PC-3 (cell line): ENCODE measurements around the gene PIP5K1C. TPM values are rescaled to one million over a fixed set of nuclear protein-coding genes. Genes with fewer than 3 reads are reported as not detected.

ENCODE experiments used
- ATAC-seq: fragments of 200-7000 bp; cut with Tn5 transposase; 2 replicates; pipeline ENCODE4 v1.9.1; 2020; ENCODE audit warnings: mild to moderate bottlenecking, moderate library complexity
- BruUV-seq: library from RNA; stranded (reverse); fragments of 400-500 nt; replicated peaks from 2 replicates; lab custom pipeline; 2021; lab: Mats Ljungman, UMichigan
- CTCF ChIA-PET: fragments of 300-600 bp; sonication (Branson Sonifier 250); formaldehyde crosslinking; loops from one replicate; lab custom pipeline; 2022; ENCODE audit warnings: antibody characterized with exemption; lab: Charles Lee
- POLR2A ChIA-PET: fragments of 300-600 bp; sonication (Branson Sonifier 250); formaldehyde crosslinking; loops from one replicate; lab custom pipeline; 2022; ENCODE audit warnings: antibody characterized with exemption; ENCODE audit not compliant: unreplicated experiment; lab: Charles Lee
- DNase-seq: peaks from one replicate; pipeline ENCODE4 v3.0.0-alpha.2; 2015
- H2AFZ ChIP-seq: fragments of 300-600 bp; sonication (generic); 2 replicates; pipeline ENCODE4 v1.6.0; 2016; ENCODE audit warnings: antibody characterized with exemption, low read length
- H3F3A ChIP-seq: fragments of 300-600 bp; sonication (generic); one replicate; pipeline ENCODE4 v1.6.0; 2017; ENCODE audit warnings: antibody characterized with exemption, low read length, control low read depth, mild to moderate bottlenecking; ENCODE audit not compliant: unreplicated experiment
- H3K27ac ChIP-seq: fragments of 300-600 bp; sonication (generic); 2 replicates; pipeline ENCODE4 v1.5.1; 2016; ENCODE audit warnings: mild to moderate bottlenecking, low read length
- H3K27me3 ChIP-seq: fragments of 300-600 bp; sonication (generic); 2 replicates; pipeline ENCODE4 v1.6.1; 2016; ENCODE audit warnings: low read length, mixed read lengths
- H3K36me3 ChIP-seq: fragments of 300-600 bp; sonication (generic); 2 replicates; pipeline ENCODE4 v1.6.1; 2016; ENCODE audit warnings: low read depth, mixed run types, low read length, mixed read lengths
- H3K4me1 ChIP-seq: fragments of 300-600 bp; sonication (generic); 2 replicates; pipeline ENCODE4 v1.5.1; 2016; ENCODE audit warnings: low read length; ENCODE audit not compliant: insufficient read depth
- H3K4me2 ChIP-seq: fragments of 300-600 bp; sonication (generic); 2 replicates; pipeline ENCODE4 v1.6.0; 2016; ENCODE audit warnings: low read length
- H3K4me3 ChIP-seq: fragments of 300-600 bp; sonication (generic); 2 replicates; pipeline ENCODE4 v1.5.1; 2016; ENCODE audit warnings: mild to moderate bottlenecking, low read length, mixed read lengths
- H3K79me2 ChIP-seq: fragments of 300-600 bp; sonication (generic); 2 replicates; pipeline ENCODE4 v1.6.1; 2017; ENCODE audit warnings: low read length, mixed read lengths
- H3K9ac ChIP-seq: fragments of 300-600 bp; sonication (generic); 2 replicates; pipeline ENCODE4 v1.6.0; 2016; ENCODE audit warnings: mild to moderate bottlenecking, low read length
- H3K9me2 ChIP-seq: fragments of 300-600 bp; sonication (generic); replicated peaks from 2 replicates; pipeline ENCODE4 v1.6.1; 2016; ENCODE audit warnings: mixed run types, low read length, mixed read lengths
- H3K9me3 ChIP-seq: fragments of 300-600 bp; sonication (generic); 2 replicates; pipeline ENCODE4 v1.6.1; 2016; ENCODE audit warnings: low read length, mixed read lengths
- H4K20me1 ChIP-seq: fragments of 300-600 bp; sonication (generic); 2 replicates; pipeline ENCODE4 v1.6.1; 2016; ENCODE audit warnings: low read length, mixed read lengths
- EZH2 ChIP-seq: fragments of 300-600 bp; sonication (generic); IDR thresholded peaks from one replicate; pipeline ENCODE4 v1.6.1; 2017; ENCODE audit warnings: antibody characterized with exemption, mild to moderate bottlenecking, low read length; ENCODE audit not compliant: unreplicated experiment
- EZH2phosphoT487 ChIP-seq: fragments of 300-600 bp; sonication (generic); IDR thresholded peaks from 2 replicates; pipeline ENCODE4 v1.6.1; 2018; ENCODE audit warnings: mild to moderate bottlenecking, antibody characterized with exemption, low read length, borderline replicate concordance
- intact Hi-C: fragments of 100-400 bp; cut with micrococcal nuclease; formaldehyde crosslinking; loops from 2 replicates; pipeline ENCODE4 v1.9.0; 2023
- total RNA-seq: library from RNA; depleted of rRNA; stranded (reverse); fragments of >200 nt; gene quantifications from 2 replicates; pipeline ENCODE4 v1.2.3, GENCODE V29; 2014
- TF ChIP-seq, protein P1 (sequence below): fragments of 300-600 bp; sonication (generic); conservative IDR thresholded peaks from 2 replicates; pipeline ENCODE4 v1.5.1; 2017; ENCODE audit warnings: antibody characterized with exemption, low read depth, mild to moderate bottlenecking, low read length

Gene PIP5K1C
- total RNA-seq, 1 experiment from 2014 or later, result 16.1 TPM

GRCh38 chr19:3720349-3720917, 20.2 kb upstream of the PIP5K1C start:
- ChIA-PET POLR2A (no interaction called here), CTCF (no interaction called here)
- BruUV-seq, result no TSS peak
- no peak overlapping the region for H3K4me3 ChIP-seq
- no peak overlapping the region for H3K4me2 ChIP-seq
- H2AFZ ChIP-seq, result no peak overlapping the region
- H3K9me2 ChIP-seq, result no peaks in the 10 kb centered on the region
- no peak for DNase-seq
- H3K9me3 ChIP-seq, result no peaks in the 10 kb centered on the region
- ATAC-seq, result no peak
- H3K36me3 ChIP-seq, result no peaks in the 10 kb centered on the region
- no peaks in the 10 kb centered on the region; the same call in 1 of the 2 replicates for H3K4me1 ChIP-seq
- H4K20me1 ChIP-seq, result no peaks in the 10 kb centered on the region
- no peaks in the 10 kb centered on the region for H3K79me2 ChIP-seq
- TF ChIP-seq, protein P1, sequence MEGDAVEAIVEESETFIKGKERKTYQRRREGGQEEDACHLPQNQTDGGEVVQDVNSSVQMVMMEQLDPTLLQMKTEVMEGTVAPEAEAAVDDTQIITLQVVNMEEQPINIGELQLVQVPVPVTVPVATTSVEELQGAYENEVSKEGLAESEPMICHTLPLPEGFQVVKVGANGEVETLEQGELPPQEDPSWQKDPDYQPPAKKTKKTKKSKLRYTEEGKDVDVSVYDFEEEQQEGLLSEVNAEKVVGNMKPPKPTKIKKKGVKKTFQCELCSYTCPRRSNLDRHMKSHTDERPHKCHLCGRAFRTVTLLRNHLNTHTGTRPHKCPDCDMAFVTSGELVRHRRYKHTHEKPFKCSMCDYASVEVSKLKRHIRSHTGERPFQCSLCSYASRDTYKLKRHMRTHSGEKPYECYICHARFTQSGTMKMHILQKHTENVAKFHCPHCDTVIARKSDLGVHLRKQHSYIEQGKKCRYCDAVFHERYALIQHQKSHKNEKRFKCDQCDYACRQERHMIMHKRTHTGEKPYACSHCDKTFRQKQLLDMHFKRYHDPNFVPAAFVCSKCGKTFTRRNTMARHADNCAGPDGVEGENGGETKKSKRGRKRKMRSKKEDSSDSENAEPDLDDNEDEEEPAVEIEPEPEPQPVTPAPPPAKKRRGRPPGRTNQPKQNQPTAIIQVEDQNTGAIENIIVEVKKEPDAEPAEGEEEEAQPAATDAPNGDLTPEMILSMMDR, result no peak
- TF ChIP-seq EZH2phosphoT487 (no peak), EZH2 (no peak)
- no peak overlapping the region for H3K9ac ChIP-seq
- H3K27ac ChIP-seq, result no peak overlapping the region
- intact Hi-C loops, result no loop called here
- H3K27me3 ChIP-seq, result no peaks in the 10 kb centered on the region
- H3F3A ChIP-seq, result no peaks in the 10 kb centered on the region

GRCh38 chr19:3719868-3720267, 19.6 kb upstream of the PIP5K1C start:
- no peaks in the 10 kb centered on the region for H3F3A ChIP-seq
- no peaks in the 10 kb centered on the region for H3K36me3 ChIP-seq
- ChIA-PET CTCF (no interaction called here), POLR2A (no interaction called here)
- H4K20me1 ChIP-seq, result no peaks in the 10 kb centered on the region
- H3K9ac ChIP-seq, result no peak overlapping the region
- H3K79me2 ChIP-seq, result no peaks in the 10 kb centered on the region
- no TSS peak for BruUV-seq
- ATAC-seq (no peak), DNase-seq (no peak)
- H3K4me3 ChIP-seq, result no peak overlapping the region
- H3K9me2 ChIP-seq, result no peaks in the 10 kb centered on the region
- H3K27me3 ChIP-seq, result no peaks in the 10 kb centered on the region
- intact Hi-C loops, result loop anchor here (2.0 kb wide), 1 partner anchor 53 kb away; no protein-coding TSS in a partner anchor
- no peaks in the 10 kb centered on the region for H3K9me3 ChIP-seq
- no peak overlapping the region for H3K27ac ChIP-seq
- H3K4me2 ChIP-seq, result no peak overlapping the region
- H3K4me1 ChIP-seq, result no peaks in the 10 kb centered on the region; the same call in 1 of the 2 replicates
- no peak overlapping the region for H2AFZ ChIP-seq
- TF ChIP-seq EZH2, result no peak
- TF ChIP-seq, protein P1, result no peak
- no peak for TF ChIP-seq EZH2phosphoT487

- TF ChIP-seq, protein P1, result no peak
- no peak for TF ChIP-seq EZH2phosphoT487
- no peak for TF ChIP-seq EZH2
- POLR2A ChIA-PET, result no interaction called here
- DNase-seq (no peak), ATAC-seq (no peak)
- Histone ChIP-seq H3K4me2 (no peak overlapping the region), H3K79me2 (no peaks in the 10 kb centered on the region), H3K9me3 (no peaks in the 10 kb centered on the region), H2AFZ (no peak overlapping the region), H3K4me3 (no peak overlapping the region), H3F3A (no peaks in the 10 kb centered on the region), H4K20me1 (no peaks in the 10 kb centered on the region), H3K9ac (no peak overlapping the region), H3K4me1 (peaks cover 12% of the 10 kb centered on the region), H3K27me3 (no peaks in the 10 kb centered on the region), H3K9me2 (no peaks in the 10 kb centered on the region), H3K27ac (no peak overlapping the region), H3K36me3 (no peaks in the 10 kb centered on the region)
- CTCF ChIA-PET, result no interaction called here
- BruUV-seq, result no TSS peak
- intact Hi-C loops, result no loop called here
These were observed 15.9 kb upstream of the PIP5K1C start for GRCh38 chr19:3716147-3716668.
